T47D (cell line): ENCODE measurements around the gene C2orf72.
"Not testable (repeated sequence)": the region's sequence is repeated elsewhere in the genome, so short reads cannot be mapped to it uniquely, and the experiment has no call there.

Experiments
- DNase-seq, 2 experiments: peaks; one replicate each; pipeline versions ENCODE4 v3.0.0 to v3.0.0-alpha.2; 2011 to 2012; ENCODE audit warnings: low read depth in 1 of 2, low spot score in 1 of 2
- JUND ChIP-seq: IDR thresholded peaks from 2 replicates; pipeline ENCODE4 v1.6.1; 2012; ENCODE audit warnings: low read depth
- in situ Hi-C: cut with HindIII; loops from 2 replicates; pipeline ENCODE4 v1.10.0; 2016; ENCODE audit warnings: low sequenced_read_pairs, low pct_unique_long_range_greater_than_20kb

C2orf72 gene

GRCh38 chr2:231003186-231003585 is 34.1 kb upstream of the C2orf72 start:
- no peak for TF ChIP-seq JUND
- DNase-seq, result no peak
- in situ Hi-C loops, result no loop called here

DNA sequence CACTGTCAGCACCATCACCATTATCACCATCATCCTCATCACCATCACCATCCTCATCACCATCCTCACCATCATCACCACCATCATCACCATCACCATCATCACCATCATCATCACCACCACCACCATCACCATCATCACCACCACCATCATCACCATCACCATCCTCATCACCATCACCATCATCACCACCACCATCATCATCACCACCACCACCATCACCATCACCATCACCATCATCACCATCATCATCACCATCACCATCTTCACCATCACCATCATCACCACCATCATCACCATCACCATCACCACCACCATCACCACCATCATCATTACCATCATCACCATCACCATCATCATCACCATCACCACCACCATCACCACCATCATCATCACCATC is 32.4 kb upstream of the C2orf72 start:
- DNase-seq, in situ Hi-C loops: not testable (repeated sequence)

DNA sequence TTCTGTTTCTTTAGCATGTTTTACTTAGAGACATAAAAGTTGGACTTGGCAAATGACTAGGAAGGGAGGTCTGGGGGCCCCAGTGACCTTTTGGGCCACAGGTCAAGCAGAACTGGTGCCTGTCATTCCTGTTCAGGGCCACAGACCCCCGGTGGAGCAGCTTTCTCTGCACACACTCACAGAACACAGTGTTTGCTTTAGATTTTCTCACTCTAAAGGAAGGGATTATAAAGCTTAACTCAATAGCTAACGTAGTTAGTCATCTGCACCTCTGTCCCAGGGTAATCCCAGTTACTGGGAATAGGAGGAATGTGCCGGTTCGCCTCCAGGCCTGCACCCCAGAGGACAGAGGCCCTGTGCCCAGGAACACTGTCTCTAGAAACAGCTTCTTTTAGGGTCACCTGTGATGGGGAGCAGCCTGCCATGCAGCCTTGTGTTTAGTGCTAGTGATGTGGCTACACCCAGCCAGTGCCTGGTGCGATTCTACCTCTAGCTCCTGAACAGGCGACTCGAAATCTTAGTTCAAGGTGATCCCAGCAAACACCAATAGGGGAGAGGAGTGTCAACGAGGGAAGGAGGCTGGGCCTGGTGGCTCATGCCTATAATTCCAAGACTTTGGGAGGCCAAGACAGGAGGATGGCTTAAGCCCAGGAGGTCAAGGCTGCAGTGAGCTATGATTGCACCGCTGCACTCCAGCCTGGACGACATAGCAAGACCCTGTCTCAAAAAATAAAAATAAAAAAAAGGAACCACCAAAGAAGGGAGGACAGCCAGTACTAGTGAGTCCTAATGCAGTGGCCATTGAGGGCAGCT is 29.8 kb upstream of the C2orf72 start:
- no peak for DNase-seq
- TF ChIP-seq JUND, result no peak
- in situ Hi-C loops, result no loop called here

DNA sequence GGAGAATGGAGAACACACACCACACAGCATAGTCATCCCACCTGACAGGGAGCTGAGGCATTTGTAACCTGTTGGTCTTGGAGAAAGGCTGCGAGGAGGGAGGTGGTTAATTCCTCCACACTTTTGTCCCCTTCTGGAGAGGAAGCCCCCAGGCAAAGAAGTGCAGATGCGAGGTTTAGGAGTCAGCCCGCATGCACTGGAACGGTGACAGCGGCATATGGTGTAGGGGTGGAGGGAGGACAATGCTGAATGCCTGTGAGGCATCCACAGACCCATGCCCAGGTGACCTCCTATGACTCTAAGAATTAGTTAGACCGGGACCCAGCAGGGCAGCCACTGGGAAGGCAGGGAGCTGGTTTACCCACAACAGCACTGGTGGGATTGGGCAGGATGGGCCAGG is 29.2 kb upstream of the C2orf72 start:
- no peak for DNase-seq
- in situ Hi-C loops, result no loop called here
- no peak for TF ChIP-seq JUND

- in situ Hi-C loops, result no loop called here
- no peak for DNase-seq
- TF ChIP-seq JUND, result no peak
These were observed 27.9 kb upstream of the C2orf72 start for GRCh38 chr2:231009236-231009919.

- in situ Hi-C loops, result no loop called here
- DNase-seq, result peak in 1 of 2 experiments; percentile 40
- no peak for TF ChIP-seq JUND
These were observed 27.1 kb upstream of the C2orf72 start for GRCh38 chr2:231010201-231010730.

- in situ Hi-C loops, result no loop called here
- DNase-seq, result no peak
- no peak for TF ChIP-seq JUND
These were observed 25.8 kb upstream of the C2orf72 start for GRCh38 chr2:231011526-231011925.

- no peak for TF ChIP-seq JUND
- in situ Hi-C loops, result no loop called here
- no peak for DNase-seq
These were observed 24.9 kb upstream of the C2orf72 start for GRCh38 chr2:231012463-231012862.

- in situ Hi-C loops, result no loop called here
- no peak for TF ChIP-seq JUND
- no peak for DNase-seq
These were observed 23.5 kb upstream of the C2orf72 start for GRCh38 chr2:231013820-231014219.

DNA sequence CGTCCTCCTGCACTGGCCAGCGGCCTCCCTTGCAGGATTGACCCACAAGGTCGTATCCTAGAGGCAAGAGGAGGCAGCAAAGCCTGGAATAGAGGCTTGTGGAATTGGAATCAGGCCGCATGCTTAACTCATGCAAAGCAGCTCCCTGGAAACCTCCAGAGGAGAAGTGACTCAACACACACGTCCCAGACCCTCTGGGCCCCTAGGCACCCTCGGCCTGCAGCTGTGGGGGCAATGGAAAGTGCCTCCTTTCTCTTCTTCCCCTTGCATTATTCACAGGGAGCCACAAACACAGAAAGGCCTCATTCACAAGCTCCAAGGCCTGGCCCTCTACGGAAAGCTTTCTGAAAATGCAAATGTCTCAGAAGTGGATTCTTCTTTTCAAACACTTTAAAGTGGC is 21.8 kb upstream of the C2orf72 start:
- TF ChIP-seq JUND, result no peak
- in situ Hi-C loops, result no loop called here
- no peak for DNase-seq

- no peak for DNase-seq
- in situ Hi-C loops, result no loop called here
- no peak for TF ChIP-seq JUND
These were observed 21.4 kb upstream of the C2orf72 start for GRCh38 chr2:231015926-231016325.

DNA sequence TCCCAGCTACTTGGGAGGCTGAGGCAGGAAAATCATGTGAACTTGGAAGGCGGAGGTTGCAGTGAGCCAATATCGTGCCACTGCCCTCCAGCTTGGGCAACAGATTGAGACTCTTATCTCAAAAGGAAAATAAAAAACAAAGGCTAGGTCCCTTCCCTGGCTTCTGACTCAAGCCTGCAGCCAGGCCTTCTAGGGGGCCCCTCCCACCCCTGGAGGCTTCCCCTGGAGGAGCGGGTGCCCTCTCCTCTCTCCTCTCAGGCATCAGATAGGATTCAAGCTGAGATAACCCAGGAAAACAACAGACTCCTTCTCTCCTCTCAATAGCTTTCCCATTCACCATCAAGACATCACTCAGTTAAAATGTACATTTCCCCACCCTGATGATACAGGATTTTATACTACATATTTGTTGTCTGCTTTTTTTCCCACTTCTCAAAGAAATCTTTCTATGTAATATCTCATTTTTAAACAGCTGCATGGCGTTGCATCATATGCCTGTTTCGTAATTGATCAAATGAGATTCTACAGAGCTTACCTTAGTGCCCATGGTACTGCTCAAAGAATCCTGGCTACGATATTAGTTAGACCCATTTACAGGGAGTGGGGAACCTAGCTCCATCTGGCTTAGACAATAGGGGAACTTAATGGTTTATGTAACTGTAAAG is 20.6 kb upstream of the C2orf72 start:
- in situ Hi-C loops, result no loop called here
- no peak for DNase-seq
- no peak for TF ChIP-seq JUND

DNA sequence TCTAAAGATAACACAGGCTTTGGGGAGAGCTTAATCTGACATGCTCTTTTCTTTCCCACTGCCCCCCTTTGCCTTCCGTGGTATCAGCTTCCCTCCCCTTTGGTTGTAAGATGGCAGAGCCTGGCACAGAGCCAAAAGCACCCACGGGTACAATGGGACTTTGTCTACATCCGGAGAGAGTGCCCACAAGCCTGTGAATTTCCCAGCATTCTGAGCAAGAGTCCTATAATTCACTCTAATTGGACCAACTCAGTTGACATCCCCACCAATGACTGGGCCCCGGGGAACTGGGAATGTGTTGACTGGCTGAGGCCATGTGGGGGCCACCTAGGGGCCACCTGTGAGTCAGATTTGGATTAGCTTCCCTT is 20.1 kb upstream of the C2orf72 start:
- no peak for TF ChIP-seq JUND
- in situ Hi-C loops, result no loop called here
- DNase-seq, result no peak
